Colonic mucosa (tissue), 4 donors: Measurements from ENCODE around the gene MYH4. TPM values are rescaled to one million over a fixed set of nuclear protein-coding genes. Genes with fewer than 3 reads are reported as not detected.

ENCODE experiments used
- DNase-seq: peaks from one replicate; pipeline ENCODE4 v3.0.0-alpha.2; 2020
- H3K27ac ChIP-seq: fragments of 200-600 bp; one replicate; pipeline ENCODE4 v1.8.0; 2021
- H3K27me3 ChIP-seq: fragments of 200-600 bp; one replicate; pipeline ENCODE4 v1.8.0; 2021
- H3K36me3 ChIP-seq: fragments of 200-600 bp; one replicate; pipeline ENCODE4 v1.8.0; 2021
- H3K4me1 ChIP-seq: fragments of 200-600 bp; one replicate; pipeline ENCODE4 v1.8.0; 2021; ENCODE audit warnings: mild to moderate bottlenecking
- H3K4me3 ChIP-seq: fragments of 200-600 bp; one replicate; pipeline ENCODE4 v1.8.0; 2021
- H3K9ac ChIP-seq, 2 donors: one replicate each; pipeline ENCODE4 v1.7.0; 2013; ENCODE audit warnings: control low read depth in 2 of 2, low read depth in 2 of 2, low read length in 2 of 2
- H3K9me3 ChIP-seq: fragments of 200-600 bp; one replicate; pipeline ENCODE4 v1.8.0; 2021
- CTCF ChIP-seq: fragments of 200-600 bp; IDR thresholded peaks from one replicate; pipeline ENCODE4 v1.8.0; 2022; ENCODE audit warnings: antibody characterized with exemption, mild to moderate bottlenecking
- intact Hi-C: fragments of 100-400 bp; cut with DNase I; formaldehyde crosslinking; loops from one replicate; pipeline ENCODE4 v1.14.1; 2022
- total RNA-seq, 2 donors: library from RNA; stranded (reverse); fragmentation: NEBNext Ultra II Directional in 1 of 2; extraction: Animal tissue kit (Norgen Biotek cat#: 25700) in 1 of 2; gene quantifications; one replicate each; pipeline ENCODE4 v1.2.1, GENCODE V29; 2021
- donor health status: healthy.
- donor health status: DM: no; HTN: no; CAD: no.
- donor health status: DM: no; HTN: no; CAD: no.

The MYH4 gene
- total RNA-seq, 2 donors from 2014 or later = not detected

GRCh38 chr17:10471858-10472257, 2.5 kb upstream of the MYH4 start:
- no peak for DNase-seq
- no peaks in the 10 kb centered on the region for H3K9me3 ChIP-seq
- no peak overlapping the region for H3K4me3 ChIP-seq
- TF ChIP-seq CTCF = no peak
- H3K4me1 ChIP-seq = no peaks in the 10 kb centered on the region
- no peak overlapping the region for H3K9ac ChIP-seq
- no peak overlapping the region for H3K27ac ChIP-seq
- no peaks in the 10 kb centered on the region for H3K27me3 ChIP-seq
- H3K36me3 ChIP-seq = no peaks in the 10 kb centered on the region
- intact Hi-C loops = no loop called here

GRCh38 chr17:10463402-10463801, 6.0 kb downstream of the MYH4 start:
- DNase-seq = no peak
- no peaks in the 10 kb centered on the region for H3K4me1 ChIP-seq
- H3K4me3 ChIP-seq = no peak overlapping the region
- no peak overlapping the region for H3K9ac ChIP-seq
- TF ChIP-seq CTCF = no peak
- no peaks in the 10 kb centered on the region for H3K36me3 ChIP-seq
- no peak overlapping the region for H3K27ac ChIP-seq
- intact Hi-C loops = no loop called here
- H3K9me3 ChIP-seq = no peaks in the 10 kb centered on the region
- no peaks in the 10 kb centered on the region for H3K27me3 ChIP-seq

- Histone ChIP-seq H3K27ac (no peak overlapping the region), H3K9me3 (no peaks in the 10 kb centered on the region), H3K27me3 (no peaks in the 10 kb centered on the region), H3K9ac (no peak overlapping the region), H3K36me3 (no peaks in the 10 kb centered on the region), H3K4me3 (no peak overlapping the region), H3K4me1 (no peaks in the 10 kb centered on the region)
- no peak for TF ChIP-seq CTCF
- DNase-seq = no peak
- intact Hi-C loops = no loop called here
Observed at GRCh38 chr17:10460062-10460461, 9.3 kb downstream of the MYH4 start.

GRCh38 chr17:10458701-10459100, 10.7 kb downstream of the MYH4 start:
- DNase-seq = no peak
- Histone ChIP-seq H3K27ac (no peak overlapping the region), H3K9me3 (no peaks in the 10 kb centered on the region), H3K9ac (no peak overlapping the region), H3K36me3 (no peaks in the 10 kb centered on the region), H3K27me3 (no peaks in the 10 kb centered on the region), H3K4me1 (no peaks in the 10 kb centered on the region), H3K4me3 (no peak overlapping the region)
- TF ChIP-seq CTCF = no peak
- intact Hi-C loops = no loop called here

GRCh38 chr17:10457952-10458351, 11.4 kb downstream of the MYH4 start:
- no peaks in the 10 kb centered on the region for H3K27me3 ChIP-seq
- no peak overlapping the region for H3K9ac ChIP-seq
- TF ChIP-seq CTCF = no peak
- intact Hi-C loops = no loop called here
- H3K9me3 ChIP-seq = no peaks in the 10 kb centered on the region
- no peak overlapping the region for H3K27ac ChIP-seq
- no peak for DNase-seq
- no peaks in the 10 kb centered on the region for H3K4me1 ChIP-seq
- H3K4me3 ChIP-seq = no peak overlapping the region
- no peaks in the 10 kb centered on the region for H3K36me3 ChIP-seq
